Measurements from ENCODE around the gene STAM2.
"Not testable (repeated sequence)": the region's sequence is repeated elsewhere in the genome, so short reads cannot be mapped to it uniquely, and the experiment has no call there.

STAM2 gene

DNA sequence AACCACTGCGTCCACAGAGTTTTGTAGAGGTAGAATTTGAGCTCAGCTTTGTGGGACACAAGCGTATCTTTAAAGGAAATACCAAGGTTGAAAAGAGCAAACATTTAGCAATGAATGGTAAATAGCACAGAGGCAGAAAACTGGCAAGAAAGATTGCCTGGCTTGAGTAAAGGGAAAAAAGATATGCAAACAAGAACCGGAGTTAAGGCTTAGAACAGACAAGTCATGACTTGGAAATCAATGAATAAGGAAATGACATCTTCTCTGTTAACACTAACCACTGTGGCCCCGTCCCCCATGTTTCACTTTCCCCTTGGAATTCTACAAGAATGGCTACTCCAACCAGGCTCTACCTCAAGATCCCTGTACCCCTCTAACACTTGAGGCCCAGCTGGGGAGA is 3.8 kb downstream of the STAM2 start:
- no peak for DNase-seq

DNA sequence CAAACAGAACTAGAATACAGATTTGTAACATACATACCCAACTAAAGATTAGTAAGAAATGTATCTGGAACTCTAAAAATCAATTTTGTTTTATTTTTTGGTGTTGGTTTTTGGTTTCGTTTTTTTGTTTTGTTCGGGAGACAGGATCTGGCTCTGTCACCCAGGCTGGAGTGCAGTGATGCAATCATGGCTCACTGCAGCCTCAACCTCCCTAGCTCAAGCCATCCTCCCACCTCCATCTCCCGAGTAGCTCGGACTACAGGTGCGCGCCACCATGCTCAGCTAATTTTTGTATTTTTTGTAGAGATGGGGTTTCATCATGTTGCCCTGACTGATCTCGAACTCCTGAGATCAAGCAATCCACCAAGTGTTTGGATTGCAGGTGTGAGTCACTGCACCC is 6.4 kb downstream of the STAM2 start:
- DNase-seq, result not testable (repeated sequence)

DNA sequence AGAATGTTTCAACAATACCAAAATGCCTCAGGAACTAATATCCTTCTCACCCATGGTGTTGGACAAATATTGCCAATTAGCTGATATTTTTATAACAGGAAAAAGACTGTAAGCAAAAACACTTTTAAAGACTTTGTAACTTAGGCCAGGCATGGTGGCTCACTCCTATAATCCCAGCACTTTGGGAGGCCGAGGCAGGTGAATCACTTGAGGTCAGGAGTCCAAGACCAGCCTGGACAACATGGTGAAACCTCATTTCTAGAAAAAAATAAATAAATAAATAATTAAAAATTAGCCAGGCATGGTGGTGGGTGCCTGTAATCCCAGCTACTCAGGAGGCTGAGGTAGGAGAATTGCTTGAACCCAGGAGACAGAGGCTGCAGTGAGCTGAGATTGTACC is 8.1 kb downstream of the STAM2 start:
- not testable (repeated sequence) for DNase-seq

DNA sequence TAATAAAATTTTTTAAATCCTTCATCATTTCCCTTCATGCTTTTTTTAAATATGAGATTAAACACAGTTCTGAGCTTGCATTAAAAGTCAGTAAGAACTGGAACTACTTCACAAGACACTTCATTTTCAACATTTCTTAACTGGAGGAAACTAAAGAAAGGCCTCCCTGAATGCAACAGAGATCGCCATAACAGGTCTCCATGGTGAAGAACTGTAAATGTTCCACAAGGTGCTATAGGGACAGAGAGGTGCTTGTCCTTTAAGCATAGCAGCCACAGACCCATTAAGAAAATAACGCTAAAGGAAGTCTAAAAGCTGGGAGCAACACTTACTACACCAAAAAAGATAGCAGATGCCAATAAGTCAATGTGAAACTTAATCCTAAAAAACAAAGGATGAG is 8.5 kb downstream of the STAM2 start:
- no peak for DNase-seq

DNA sequence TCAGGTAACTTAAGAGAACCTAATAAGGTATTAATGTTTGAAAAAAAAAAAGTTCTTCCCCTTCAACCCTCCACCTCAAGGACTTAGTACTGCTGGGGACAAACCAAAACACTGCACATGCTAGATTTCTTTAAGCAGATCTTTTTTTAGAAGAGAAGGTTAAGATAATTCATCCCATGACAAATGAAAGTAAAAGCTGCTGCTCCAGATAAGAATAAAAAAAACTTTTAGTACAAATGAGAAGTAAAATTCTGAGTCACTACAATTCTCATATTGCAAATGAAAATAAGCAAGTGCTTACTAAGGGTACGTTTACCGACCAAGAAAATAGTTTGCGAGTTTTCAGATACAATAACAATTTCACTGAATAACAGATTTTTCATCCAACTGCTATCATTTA is 8.9 kb downstream of the STAM2 start:
- DNase-seq, result no peak

DNA sequence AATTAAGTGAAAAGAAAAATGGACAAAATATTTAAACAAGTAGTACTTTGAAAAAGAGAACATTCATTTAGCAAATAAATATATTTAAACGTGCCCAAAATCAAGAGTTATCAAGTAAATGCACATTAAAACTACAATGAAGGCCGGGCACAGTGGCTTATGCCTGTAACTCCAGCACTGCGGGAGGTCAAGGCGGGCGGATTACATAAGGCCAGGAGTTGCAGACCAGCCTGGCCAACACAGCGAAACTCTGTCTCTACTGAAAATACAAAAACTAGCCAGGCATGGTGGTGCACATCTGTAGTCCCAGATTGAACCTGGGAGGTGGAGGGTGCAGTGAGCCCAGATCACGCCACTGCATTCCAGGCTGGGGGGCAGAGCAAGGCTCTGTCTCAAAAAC is 9.8 kb downstream of the STAM2 start:
- no peak for DNase-seq

DNA sequence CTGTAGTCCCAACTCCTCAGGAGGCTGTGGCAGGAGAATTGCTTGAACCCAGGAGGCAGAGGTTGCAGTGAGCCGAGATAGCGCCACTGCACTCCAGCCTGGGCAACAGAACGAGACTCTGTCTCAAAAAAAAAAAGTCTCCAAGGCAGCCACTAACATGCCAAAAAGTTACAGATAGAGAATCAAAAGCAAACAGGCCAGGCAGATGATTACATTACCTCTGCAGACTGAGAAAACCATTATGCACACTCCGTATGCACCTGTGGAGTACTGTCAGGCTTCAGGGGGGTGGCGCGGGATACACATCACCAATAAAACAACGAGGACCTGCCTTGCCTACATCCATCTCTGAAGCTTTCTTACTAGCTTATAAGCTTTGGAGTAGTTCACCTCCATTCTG is 10.3 kb downstream of the STAM2 start:
- no peak for DNase-seq

DNA sequence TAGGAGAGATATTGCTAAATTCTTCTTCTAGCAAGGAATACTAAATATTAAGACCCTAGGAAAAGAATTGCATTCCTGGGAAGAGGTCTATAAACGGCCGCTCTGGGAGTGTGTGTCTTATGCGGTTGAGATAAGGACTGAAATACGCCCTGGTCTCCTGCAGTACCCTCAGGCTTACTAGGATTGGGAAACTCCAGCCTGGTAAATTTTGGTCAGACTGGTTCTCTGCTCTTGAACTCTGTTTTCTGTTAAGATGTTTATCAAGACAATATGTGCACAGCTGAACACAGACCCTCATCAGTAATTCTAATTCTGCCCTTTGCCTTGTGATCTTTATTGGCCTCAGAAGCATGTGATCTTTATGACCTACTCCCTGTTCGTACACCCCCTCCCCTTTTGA is 11.9 kb downstream of the STAM2 start:
- DNase-seq, result not testable (repeated sequence)

DNA sequence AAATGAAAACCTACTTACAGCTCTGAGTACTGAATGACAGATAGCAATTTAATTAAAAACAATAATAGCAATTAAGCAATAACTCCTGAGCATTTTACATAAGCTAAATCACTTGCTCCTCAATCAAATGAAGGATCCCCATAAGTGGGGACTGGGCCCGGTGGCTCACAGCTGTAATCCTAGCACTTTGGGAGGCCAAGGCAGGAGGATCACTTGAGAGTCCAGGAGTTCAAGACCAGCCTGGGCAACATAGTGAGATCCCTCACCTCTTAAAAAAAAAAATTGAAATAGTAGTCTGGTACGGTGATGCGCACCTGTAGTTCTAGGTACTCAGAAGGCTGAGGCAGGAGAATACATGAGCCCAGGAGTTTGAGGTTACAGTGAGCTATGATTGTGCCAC is 13.4 kb downstream of the STAM2 start:
- no peak for DNase-seq

DNA sequence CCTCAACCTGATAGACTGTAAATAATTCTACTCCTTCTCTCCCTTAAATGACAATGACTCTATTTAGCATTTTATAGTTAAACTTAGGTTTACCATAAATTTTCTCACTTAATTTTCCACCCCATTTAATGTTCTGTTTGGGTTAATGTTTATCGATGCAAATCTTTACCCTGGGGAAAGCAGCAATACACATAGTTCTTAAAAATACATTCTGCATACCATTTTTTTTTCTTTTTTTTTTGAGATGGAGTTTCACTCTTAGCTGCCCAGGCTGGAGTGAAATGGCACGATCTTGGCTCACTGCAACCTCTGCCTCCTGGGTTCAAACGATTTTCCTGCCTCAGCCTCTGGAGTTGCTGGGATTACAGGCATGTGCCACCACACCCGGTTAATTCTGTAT is 14.0 kb downstream of the STAM2 start:
- no peak for DNase-seq

DNA sequence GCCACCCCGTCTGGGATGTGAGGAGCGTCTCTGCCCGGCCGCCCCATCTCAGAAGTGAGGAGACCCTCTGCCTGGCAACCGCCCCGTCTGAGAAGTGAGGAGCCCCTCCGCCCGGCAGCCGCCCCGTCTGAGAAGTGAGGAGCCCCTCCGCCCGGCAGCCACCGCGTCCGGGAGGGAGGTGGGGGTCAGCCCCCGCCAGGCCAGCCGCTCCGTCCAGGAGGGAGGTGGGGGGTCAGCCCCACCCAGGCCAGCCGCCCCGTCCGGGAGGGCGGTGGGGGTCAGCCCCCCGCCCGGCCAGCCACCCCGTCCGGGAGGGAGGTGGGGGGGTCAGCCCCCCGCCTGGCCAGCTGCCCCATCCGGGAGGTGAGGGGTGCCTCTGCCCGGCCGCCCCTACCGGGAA is 15.2 kb downstream of the STAM2 start:
- not testable (repeated sequence) for DNase-seq

DNA sequence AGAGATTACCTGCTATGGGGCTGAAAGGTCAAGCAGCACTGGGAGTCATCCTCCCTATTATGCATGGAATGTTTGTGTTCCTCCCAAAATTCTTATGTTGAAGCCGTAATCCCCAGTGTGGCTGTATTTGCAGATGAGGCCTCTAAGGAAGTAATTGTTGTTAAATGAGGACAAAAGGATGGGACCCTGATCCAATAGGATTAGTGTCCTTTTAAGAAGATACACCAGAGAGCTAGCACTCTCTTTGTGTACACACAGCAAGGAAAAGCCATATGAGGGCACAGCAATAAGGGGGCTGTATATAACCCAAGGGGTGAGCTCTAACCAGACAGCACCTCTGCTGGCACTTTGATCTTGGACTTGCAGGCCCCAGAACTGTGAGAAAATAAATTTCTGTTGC is 18.3 kb downstream of the STAM2 start:
- DNase-seq, result no peak

DNA sequence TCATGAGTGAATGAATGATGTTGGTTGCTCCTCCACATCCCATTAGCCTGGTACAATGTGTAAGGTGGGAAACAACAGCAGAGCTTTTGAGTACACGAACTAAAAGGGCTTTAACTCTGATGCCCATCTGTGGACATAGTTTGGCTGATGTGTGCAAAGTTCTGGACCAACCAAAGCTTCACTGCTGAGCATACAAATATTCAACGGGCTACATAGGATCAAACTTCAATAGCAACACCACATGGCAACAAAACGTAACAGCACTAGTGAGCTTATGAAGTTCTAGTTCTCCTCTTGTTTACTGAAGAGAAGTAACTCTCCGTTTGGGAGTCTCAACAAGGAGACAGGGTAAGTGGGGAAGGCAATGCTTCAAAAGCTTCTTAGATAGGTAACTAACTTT is 20.4 kb downstream of the STAM2 start:
- no peak for DNase-seq

DNA sequence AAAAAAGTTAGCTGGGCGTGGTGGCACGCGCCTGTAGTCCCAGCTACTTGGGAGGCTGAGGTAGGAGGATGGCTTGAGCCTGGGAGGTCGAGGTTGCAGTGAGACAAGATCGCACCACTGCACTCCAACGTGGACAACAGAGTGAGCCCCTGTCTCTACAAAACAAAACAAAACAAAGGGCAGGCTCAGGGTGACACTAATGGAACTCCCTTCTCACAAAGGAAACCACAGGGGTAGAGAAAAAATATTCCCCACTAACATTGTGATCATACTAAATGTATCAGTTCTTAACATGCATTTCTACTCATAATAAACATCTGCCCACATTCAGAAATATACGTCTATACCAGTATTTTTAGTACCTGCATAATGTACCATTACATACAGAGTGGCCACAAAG is 21.1 kb downstream of the STAM2 start:
- no peak for DNase-seq

DNA sequence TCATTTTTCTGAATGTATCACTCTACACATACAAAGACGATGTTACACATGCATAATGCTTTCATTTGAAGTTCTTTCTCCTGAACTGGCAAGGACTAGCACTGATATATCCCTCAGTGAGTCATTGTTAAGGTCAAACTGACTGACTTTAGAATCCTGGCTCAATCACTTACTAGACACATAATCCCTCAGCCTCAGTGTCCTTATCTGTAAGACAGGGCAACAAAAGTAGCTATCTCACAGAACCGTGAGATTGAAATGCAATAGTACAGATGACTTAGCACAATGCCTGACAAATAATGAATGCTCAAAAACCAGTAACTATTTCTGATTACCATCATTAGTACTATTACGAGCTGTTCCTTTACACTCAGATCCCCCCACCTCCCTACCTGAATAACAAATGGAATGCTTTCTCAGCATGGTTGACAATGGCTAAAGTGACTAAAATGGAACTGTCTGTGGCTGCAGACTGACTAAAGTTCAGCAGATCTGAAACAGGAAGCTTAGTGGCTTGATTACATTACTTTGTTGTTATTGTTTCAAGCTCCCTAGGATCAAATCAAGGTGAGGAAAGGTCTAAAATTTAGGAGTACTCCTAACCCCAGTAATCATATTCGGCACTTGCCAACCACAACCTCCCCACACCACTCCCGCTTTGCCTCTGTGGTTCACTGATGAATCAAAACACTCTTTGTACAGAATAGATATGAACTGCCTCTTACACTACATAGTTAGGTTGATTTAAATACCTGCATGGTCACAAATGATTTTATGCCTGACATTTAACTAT is 40.9 kb downstream of the STAM2 start:
- DNase-seq, result no peak

DNA sequence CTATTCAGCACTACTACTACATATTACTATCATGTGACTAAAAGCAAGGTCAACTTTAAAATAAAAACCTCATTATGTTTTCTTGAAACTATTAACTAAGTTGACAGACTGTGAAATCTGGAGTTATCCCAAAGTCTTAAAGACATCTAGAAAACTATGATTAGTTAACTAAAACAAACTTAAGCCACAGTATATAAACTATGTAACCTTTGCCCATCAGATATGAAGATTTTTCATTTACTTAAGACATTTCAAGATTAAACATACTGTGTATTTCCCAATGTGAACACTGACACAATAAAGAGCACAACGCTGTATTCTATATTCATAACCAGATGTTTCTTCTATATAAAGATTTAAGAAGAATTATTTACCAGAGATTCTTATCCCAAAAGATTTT is 43.3 kb downstream of the STAM2 start:
- no peak for DNase-seq

DNA sequence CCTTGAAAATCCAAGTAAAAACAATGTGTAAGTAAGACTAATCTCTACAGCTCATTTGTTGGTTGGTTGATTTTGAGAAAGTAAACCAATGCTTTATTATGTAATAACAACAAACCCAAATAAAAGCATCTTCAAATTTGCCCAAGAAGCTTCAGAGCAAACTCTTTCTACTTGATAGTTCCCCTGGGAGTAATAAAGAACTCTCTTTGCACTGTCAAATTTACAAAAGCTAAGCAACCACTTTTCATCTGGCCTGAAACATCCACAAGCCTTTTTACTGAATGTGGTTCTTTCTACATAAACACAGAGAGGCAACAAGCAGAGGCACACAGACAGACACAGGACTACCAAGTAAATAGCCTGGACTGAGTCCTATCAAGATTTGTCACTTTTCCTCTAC is 47.9 kb downstream of the STAM2 start:
- peak; percentile 12 for DNase-seq

DNA sequence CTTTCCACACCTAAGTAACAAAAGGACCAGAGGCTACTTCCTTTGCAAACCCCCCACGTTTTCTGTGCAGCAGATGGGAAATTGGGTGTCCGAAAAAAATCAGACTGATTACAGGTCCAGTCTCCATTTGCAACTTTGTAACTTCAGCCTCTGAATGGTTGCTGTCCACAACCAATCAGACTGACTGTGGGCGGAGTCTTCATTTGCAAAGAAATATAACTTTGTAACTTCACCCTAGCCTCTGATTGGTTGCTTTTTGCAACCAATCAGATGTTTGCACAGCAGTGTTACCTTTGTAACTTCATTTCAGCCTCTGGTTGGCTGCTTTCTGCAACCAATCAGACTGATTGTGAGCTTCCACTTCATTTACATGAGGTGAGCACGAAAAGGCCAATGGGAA is 48.9 kb downstream of the STAM2 start:
- no peak for DNase-seq

DNA sequence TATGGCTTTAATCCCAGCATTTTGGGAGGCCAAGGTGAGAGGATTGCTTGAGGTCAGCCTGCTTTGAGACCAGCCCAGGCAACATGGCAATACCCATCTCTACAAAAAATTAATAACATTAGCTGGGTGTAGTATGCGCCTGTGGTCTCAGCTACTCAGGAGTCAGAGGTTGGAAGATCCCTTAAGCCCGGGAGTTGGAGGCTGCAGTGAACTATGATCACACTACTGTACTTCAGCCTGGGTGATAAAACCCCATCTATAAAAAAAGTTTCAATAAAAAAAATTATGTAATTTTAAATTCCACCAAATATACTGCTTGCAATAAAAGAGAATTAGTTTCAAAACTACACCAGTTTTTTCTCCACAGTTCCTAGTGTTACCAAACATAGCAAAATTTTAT is 53.4 kb downstream of the STAM2 start:
- DNase-seq, result no peak

DNA sequence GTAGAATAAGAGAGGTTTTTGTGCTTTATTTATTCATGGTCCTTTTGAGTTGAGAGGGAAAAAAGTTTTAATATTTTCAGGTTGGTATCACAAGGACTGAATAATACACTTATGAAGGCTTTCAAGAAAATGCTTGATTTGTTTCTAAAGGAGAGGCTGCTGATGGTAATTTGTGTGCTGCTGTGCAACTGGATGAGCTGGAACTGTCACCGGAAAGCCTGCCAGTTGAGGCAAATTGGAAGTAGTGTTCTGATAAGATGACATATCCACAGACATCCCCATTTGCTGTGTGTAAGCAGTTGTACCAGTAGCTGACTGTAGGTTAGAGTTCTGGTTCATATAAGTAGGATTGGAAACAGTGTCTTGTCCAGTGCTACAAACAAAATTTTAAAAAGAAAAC is 55.1 kb downstream of the STAM2 start:
- DNase-seq, result no peak

DNA sequence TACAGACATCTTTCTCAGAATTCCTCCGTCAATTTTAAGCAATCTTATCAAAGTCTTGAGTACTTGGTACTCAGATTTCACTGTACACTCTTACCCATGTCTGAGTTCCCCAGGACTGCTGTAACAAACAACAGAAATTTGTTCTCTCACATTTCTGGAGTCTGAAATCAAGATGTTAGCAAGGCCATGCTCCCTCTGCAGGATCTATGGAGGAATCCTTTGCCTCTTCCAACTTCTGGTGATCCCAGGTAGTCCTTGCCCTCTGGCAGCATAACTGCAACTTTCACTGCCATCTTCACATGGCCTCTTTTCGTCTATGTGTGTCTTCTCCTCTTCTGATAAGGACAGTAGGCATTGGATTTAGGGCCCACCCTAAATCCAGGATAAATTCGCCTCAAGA is 59.6 kb downstream of the STAM2 start:
- DNase-seq, result no peak

DNA sequence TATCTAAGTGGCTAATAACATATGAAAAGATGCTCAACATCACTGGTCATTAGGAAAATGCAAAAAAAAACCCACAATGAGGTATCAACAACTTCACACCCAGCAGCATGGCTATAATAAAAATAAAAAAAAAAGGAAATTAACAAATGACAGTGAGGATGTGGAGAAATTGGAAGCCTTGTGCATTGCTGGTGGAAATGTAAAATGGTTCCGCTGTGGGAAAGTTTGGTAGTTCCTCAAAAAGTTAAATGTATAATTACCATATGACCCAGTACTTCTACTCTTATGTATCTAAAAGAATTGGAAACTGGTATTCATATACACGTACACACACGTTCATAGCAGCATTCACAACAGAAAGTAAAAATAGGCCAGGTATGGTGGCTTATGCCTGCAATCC is 61.2 kb downstream of the STAM2 start:
- DNase-seq, result no peak

DNA sequence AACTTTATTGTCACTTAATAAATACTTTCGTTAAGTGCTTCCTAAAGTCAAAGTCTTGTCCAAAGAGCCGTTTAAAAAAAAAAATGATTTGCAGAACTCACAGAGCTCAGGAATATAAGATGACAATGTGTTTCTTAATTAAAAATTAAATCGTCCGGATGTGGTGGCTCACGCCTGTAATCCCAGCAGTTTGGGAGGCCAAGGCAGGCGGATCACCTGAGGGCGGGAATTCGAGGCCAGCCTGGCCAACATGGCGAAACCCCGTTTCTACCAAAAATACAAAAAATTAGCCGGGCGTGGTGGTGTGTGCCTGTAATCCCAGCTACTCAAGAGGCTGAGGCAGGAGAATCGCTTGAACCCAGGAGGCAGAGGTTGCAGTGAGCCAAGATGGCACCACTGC is 68.4 kb downstream of the STAM2 start:
- not testable (repeated sequence) for DNase-seq

DNA sequence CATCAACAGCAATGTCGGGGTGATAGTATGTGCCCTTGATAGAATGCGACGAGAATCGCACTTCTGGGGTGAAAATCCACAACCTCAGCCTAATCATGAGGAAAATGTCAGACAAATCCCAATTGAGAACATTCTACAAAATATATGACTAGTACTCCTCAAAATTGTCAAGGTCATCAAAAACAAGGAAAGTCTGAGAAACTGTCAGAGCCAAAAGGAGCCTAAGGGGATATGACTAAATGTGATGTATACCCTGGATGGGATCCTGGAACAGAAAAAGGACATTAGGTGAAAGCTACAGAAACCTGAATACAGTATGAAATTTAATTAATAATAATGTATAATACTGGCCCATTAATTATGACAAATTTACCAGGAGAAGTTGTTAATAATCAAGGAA is 69.1 kb downstream of the STAM2 start:
- DNase-seq, result no peak

DNA sequence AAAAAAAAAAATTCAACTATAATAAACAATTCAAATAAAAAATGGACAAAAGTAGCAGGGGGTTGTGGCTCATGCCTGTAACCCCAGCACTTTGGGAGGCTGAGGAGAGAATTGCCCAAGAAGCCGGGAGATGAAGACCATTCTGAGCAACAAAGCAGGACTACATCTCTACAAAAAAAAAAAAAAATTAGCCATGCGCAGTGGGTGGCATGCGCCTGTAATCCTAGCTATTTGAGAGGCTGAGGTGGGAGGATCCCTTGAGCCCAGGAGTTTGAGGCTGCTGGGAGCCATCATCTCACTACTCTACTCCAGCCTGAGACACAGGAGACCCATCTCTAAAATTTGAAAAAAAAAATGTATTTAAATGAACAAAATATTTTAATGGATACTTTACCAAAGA is 72.3 kb downstream of the STAM2 start:
- DNase-seq, result no peak

DNA sequence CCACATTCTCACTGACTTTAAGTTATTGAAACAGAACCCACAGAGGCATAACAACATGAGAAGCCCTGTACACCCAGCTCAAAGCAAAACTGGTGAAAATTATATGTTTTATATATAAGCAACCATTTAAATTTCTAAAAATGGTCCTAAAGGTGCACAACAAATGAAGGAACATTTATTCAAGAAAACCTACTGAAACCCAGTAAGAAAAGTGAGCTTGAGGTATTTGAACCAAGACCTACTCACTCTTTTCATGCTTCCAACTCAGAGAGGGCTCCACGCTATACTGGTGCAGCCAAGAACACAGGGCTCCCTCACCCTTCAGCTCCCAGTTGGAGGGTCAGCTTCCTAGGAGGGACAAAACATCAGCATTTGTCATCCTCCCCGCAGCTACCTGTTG is 74.6 kb downstream of the STAM2 start:
- DNase-seq, result no peak
